Omental fat pad (tissue), 4 donors: ENCODE data around the gene ANKS3. TPM values are rescaled to one million over a fixed set of nuclear protein-coding genes. Genes with fewer than 3 reads are reported as not detected.

Experiments used
- ATAC-seq: fragments of 150-250 bp; one replicate; pipeline ENCODE4 v1.9.1; 2016; ENCODE audit warnings: mild to moderate bottlenecking, moderate library complexity; ENCODE audit not compliant: low FRiP score
- DNase-seq: peaks from one replicate; pipeline ENCODE4 v3.0.0-alpha.2; 2019; ENCODE audit warnings: low spot score
- total RNA-seq, 4 donors: library from RNA; depleted of rRNA; stranded (reverse); fragments of >200 nt; gene quantifications; one replicate each; pipeline ENCODE4 v1.1.0, GENCODE V29; 2016
- TF ChIP-seq, protein P1 (sequence below), 3 donors: fragments of 450-650 bp; IDR thresholded peaks; one replicate each; pipeline ENCODE4 v1.5.1; 2016 to 2017; ENCODE audit warnings: antibody characterized with exemption in 3 of 3, mild to moderate bottlenecking in 3 of 3, moderate library complexity in 2 of 3

The ANKS3 gene
- total RNA-seq, 4 donors from 2014 or later, result 12.6 to 24.1 (median 17.2) TPM

DNA sequence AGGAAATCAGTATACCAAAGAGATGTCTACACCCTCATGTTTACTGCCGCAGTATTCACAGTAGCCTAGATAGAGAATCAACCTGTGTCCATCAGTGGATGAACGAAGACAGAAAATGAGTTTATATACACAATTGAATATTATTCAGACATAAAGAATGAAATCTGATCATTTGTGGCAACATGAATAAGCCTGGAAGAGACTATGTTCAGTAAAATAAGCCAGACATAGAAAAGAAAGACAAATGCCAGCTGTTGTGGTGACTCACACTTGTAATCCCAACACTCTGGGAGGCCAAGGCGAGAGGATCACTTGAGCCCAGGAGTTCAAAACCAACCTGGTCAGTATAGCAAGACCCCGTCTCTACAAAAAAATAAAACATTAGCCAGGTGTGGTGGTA lies 24.6 kb downstream of the ANKS3 start:
- no peak for ATAC-seq
- no peak for DNase-seq

DNA sequence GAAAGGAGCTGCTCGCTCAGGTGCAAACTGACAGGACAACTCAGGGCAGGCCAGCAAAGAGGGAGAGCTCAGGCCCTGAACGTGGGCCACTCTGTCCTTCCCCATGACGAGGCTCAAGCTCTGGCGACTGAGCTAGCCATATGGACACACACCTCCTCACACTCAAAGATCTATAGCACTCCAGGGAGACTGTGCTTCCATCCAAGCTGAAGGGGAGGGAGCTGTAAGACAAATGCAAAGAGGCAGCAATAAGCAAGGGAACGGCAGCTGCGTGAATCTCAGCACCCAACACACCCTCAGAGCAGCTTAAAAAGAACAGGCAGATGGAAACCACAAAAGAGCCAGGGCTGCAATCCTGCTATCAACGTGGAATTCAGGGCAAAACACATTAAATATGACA lies 27.2 kb downstream of the ANKS3 start:
- TF ChIP-seq, protein P1, sequence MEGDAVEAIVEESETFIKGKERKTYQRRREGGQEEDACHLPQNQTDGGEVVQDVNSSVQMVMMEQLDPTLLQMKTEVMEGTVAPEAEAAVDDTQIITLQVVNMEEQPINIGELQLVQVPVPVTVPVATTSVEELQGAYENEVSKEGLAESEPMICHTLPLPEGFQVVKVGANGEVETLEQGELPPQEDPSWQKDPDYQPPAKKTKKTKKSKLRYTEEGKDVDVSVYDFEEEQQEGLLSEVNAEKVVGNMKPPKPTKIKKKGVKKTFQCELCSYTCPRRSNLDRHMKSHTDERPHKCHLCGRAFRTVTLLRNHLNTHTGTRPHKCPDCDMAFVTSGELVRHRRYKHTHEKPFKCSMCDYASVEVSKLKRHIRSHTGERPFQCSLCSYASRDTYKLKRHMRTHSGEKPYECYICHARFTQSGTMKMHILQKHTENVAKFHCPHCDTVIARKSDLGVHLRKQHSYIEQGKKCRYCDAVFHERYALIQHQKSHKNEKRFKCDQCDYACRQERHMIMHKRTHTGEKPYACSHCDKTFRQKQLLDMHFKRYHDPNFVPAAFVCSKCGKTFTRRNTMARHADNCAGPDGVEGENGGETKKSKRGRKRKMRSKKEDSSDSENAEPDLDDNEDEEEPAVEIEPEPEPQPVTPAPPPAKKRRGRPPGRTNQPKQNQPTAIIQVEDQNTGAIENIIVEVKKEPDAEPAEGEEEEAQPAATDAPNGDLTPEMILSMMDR (IDR thresholded peaks at IDR 0.05), result no peak
- ATAC-seq, result no peak
- DNase-seq, result no peak

More for the DNA sequence above, 24.6 kb downstream of the ANKS3 start:
- TF ChIP-seq, protein P1 (IDR thresholded peaks at IDR 0.05), result no peak

DNA sequence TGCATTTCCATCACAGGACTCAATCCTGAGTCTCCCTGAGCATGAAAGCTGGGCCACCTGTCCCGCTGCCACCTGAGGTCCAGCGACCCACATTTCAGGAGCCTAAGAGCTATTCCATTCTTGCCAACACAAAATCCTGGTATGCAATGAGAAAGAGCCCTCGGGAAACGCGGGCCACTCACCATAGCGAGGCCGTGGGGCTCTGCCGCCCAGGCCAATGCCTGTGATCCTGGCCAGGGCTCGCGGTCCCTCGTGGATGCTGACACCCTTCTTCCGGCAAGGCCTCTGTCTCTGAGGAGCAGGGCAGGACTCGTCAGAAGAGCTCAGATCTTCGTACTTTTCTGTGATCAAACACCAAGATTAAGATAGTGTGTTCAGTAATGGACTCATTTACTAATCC lies 29.2 kb downstream of the ANKS3 start:
- DNase-seq, result no peak
- TF ChIP-seq, protein P1 (IDR thresholded peaks at IDR 0.05), result no peak
- no peak for ATAC-seq

DNA sequence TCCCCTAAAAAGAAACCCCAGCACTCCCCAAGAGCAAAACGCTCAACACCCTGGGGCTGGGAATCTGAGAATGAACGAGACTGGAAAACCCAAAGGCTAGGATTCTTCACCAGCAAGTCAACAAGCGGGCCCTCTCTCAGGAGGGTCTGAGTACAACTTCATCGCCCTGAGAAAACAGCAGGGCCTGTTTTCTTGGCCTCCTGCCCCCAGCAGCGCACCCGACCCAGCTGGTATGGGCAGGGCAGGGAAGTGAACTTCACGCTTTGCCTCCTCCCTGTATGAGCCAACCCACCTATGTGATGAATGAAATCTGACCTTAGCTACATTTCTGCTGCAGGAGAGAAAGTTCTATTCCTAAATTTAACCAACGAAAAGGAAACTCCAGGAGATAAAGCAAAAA lies 29.6 kb downstream of the ANKS3 start:
- no peak for DNase-seq
- no peak for ATAC-seq
- TF ChIP-seq, protein P1 (IDR thresholded peaks at IDR 0.05), result no peak

DNA sequence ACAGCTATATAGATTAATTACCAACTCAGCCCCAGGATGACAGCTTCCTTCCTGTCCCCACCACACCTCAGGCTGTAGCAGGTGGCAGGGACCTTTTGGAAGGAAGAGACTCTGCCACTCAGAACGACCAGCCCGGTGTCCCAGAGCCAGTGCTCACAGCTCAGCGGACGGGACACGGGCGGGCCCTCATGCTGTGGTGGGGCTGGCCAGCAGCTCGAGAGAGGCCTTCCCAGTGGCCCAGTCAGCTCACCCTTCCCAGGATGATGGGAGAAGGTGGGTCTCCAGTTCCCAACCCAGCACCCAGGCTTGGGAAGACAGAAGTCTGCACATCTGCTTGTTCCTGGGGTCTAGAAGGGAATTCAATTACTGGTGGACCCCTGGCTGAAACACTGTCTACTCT lies 30.2 kb downstream of the ANKS3 start:
- ATAC-seq, result no peak
- no peak for DNase-seq
- TF ChIP-seq, protein P1 (IDR thresholded peaks at IDR 0.05), result no peak

DNA sequence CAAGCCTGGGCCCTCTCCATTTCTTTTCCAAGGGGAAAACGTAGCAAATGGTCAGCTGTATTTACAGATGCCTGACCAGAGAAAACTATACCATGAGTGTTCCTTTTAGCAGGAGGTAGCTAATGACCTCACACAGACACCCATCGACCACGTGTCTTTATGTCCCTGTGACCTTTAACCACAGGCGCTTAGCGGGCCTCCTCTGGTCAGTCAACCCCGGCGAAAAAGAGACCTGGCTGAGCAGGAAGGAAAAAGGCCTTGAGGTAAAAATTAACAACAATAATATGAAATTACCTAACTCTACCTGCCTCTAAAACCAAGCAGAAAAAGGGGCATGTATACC lies 31.6 kb downstream of the ANKS3 start:
- TF ChIP-seq, protein P1 (IDR thresholded peaks at IDR 0.05), result no peak
- DNase-seq, result no peak
- no peak for ATAC-seq

DNA sequence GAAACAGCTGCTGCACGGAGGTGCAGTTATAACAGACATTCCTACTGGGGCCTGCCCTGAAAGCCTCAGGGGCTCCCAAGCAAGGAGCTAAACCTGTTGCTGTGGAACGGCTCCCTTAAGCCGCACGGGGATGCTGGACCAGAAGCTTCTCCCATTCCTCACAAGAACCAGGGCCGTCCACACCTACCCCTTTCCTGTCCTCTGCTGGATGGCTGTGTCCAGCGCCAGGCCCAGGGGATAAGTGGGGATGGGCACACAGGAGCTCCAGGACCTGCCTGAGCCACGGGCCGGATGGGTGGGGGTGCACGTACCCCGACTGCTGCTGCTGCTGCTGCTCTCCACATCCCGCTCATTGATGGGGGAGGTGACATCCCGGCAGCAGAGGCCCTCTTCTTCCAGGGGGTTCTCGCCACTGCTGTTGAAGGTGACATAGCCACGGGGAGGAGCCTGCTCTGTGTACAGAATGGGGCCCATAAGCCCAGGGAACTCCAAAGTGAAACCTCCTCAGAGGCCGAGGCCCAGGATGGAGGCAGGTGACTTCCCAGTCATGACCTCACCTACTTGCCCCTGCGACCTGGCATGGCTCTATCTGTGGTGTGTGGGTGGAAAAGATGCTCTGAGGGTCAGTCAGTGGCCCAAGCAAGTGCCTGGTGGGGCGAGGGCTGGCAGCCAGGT lies 32.1 kb downstream of the ANKS3 start:
- TF ChIP-seq, protein P1 (IDR thresholded peaks at IDR 0.05), result no peak
- DNase-seq (no peak), ATAC-seq (no peak)
